ENCODE data around the gene ZNF75A.

DNA sequence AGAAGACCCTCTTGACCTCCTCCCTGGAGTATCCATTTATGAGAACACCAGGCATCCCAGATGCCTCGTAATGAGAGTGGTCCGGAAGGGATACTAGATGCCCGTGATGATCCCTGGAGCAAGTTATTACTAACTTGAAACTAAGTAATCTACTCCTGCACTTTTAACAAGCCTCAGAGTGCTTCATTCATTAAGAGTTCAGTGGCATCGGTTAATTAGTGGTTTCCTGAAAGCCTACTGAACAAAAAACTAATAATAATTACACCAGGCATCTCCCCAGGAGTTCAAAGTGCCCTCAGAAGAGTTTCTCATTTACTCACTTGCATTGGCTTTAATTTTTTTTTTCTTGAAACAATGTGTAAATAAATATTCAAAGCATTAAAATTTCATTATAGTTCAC, 22.2 kb downstream of the ZNF75A start:
- TF ChIP-seq, protein P1, sequence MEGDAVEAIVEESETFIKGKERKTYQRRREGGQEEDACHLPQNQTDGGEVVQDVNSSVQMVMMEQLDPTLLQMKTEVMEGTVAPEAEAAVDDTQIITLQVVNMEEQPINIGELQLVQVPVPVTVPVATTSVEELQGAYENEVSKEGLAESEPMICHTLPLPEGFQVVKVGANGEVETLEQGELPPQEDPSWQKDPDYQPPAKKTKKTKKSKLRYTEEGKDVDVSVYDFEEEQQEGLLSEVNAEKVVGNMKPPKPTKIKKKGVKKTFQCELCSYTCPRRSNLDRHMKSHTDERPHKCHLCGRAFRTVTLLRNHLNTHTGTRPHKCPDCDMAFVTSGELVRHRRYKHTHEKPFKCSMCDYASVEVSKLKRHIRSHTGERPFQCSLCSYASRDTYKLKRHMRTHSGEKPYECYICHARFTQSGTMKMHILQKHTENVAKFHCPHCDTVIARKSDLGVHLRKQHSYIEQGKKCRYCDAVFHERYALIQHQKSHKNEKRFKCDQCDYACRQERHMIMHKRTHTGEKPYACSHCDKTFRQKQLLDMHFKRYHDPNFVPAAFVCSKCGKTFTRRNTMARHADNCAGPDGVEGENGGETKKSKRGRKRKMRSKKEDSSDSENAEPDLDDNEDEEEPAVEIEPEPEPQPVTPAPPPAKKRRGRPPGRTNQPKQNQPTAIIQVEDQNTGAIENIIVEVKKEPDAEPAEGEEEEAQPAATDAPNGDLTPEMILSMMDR (IDR thresholded peaks at IDR 0.05): no peak
- TF ChIP-seq POLR2A (IDR thresholded peaks at IDR 0.05; ENCODE audit: low read length): no peak

Measured in A549 (cell line).